ENCODE results near the gene C4orf17.

Gene C4orf17

DNA sequence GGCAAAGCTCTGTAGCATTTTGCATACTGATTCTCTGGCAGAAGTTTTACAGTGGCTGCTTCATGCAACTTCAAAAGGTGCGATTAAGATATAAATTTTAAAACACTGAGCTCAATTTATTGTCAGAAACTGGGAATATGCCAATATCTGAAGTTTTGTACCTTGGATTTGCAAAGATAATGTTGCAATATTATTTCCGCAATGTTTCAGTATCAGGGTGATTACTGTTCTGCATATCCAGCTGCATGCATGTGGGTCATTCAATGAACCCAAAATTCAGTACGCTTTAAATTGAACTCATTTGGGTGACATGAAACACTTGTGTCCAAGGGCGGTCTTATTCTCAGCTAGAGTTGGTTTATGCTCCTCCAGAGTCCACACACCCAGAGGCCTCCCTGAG is 26.9 kb downstream of the C4orf17 start:
- DNase-seq = no peak

DNA sequence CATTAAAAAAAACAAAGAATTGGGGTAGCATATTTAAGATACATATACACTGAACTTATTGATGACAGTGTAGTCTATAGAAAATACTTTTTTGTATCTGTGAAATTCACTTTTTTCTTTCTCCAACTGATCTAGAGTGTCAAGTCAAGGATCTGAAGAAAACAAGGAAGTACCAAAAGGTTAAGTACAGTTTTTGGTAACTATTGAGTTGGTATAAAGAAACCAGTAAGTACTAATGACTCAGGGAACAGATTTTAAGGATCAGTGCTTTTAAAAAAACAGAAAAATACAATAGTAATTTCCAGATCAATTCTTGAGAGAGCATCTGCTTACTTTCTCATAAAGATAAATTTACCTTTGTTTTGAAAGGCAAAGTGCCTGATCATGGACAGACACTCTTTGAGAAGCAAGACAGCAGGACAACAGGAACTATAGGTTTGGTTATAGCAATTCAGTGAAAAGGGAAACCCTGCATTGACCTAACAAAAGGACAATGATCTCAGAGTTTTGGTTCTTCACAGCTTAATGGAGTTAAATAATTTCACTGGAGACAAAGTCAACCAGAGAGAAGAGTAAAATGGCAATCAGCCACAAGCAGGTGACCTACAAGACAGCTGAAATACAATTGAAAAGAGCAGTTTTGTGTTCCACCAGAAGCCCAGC is 29.6 kb downstream of the C4orf17 start:
- no peak for DNase-seq

GRCh38 chr4:99552872-99553271 is 42.1 kb downstream of the C4orf17 start:
- no peak for DNase-seq

- peak; percentile 89 for DNase-seq
Observed at GRCh38 chr4:99563310-99564186, 52.7 kb downstream of the C4orf17 start, which contains the start of gene TRMT10A. Gene TRMT10A (minus strand): TSS chr4:99564039. CDS start chr4:99559338, 4,701 bp downstream.

DNA sequence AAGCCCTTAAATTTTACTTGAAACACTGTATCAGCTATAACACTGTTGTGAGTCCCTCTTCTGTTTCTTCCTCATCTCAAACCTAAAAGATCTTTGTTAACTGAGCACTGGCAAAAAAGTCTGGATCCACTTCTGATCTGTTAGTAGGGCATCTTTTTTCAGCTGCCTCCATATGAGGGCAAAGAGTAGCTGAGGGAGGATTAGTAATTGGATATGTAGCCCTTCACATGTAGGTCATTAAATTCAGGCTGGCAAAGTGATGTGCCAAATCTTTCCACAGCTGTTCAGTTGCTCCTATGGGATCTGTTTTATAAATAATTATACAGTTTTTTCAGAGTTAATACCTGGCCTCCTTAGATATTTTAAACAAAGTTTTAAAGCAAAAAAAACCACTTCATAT is 54.1 kb downstream of the C4orf17 start:
- DNase-seq = no peak

DNA sequence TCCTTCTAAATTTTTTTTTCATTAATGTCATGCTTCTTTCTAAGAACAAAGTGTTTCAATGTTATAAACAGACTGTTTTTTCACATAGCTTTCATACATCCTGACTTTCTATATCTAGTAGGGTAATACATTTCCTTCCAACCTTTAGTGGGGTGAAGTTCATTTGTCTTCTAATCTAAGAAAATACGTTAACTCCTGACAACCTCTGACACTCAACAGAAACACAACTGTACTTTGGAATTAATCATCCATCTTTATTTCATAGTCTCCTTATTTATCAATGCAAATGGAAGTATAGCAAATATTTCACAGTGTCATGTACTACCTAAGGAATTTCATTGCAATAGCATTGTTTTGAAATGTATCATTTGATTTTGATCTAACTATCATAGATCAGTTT is 61.1 kb downstream of the C4orf17 start:
- no peak for DNase-seq

DNA sequence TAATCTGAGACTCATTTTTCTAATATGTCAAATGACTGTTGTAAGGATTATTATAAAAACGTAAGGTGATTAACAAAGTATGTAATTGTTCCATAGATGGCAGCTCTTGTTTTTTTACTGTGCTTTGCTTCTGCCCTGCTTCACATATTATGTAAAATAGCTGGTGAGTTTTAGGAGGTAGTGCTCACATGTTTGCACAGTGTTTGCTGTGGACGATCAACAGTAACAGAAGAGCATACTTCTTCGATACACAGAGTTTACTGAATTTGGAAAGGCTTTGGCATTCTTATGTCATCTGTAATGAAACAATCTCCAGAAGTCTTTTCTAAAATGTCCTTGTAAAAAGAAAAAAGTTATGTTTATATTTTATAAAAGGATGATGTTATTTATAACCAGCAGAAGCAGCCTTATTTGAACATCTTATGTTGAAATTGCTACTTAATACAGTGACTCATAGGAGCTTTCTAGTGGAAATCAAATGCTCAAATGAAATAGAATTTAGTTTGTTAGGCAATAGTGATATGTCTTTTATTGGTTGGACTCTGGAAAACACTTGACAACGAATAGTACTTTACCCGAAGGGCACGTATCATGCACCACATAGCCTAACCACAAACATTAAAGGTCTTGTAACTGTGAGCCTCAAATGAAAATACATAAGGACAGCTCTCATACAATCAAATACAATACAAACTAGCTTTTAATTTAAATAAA is 61.9 kb downstream of the C4orf17 start:
- DNase-seq = no peak

DNA sequence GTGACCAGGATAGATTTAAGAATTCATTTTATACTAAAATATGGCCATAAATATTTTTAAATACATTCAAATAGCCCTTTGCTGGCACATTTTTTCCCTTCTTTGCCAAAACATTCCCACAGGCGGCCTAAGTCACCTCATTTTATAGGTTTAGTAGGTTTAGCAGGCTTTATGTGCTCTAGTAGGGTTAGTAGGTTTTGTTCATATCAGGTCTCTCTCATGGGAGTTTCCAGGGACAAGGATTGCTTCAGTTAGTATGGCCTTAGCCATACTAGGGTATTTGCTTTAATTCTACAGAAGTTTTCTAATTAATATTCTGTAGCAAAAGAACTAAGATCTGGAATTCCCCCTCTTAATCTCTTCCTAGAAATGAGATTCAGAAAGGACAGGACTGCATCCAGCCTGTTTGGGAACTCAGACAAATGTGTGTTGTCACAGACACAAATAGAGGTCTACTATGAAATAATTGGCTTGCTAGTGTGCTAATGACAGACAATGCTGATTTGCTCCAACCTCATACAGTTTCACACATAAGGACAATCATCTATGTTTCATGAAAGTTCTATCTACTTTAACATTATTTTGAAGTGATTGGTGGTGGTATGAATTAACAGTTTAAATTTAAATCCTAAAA is 63.0 kb downstream of the C4orf17 start:
- no peak for DNase-seq

GRCh38 chr4:99574530-99575324 is 63.9 kb downstream of the C4orf17 start, which contains the start of gene MTTP:
Gene MTTP (plus strand): TSS chr4:99574824. CDS start chr4:99574910, 86 bp downstream.
- DNase-seq = no peak

DNA sequence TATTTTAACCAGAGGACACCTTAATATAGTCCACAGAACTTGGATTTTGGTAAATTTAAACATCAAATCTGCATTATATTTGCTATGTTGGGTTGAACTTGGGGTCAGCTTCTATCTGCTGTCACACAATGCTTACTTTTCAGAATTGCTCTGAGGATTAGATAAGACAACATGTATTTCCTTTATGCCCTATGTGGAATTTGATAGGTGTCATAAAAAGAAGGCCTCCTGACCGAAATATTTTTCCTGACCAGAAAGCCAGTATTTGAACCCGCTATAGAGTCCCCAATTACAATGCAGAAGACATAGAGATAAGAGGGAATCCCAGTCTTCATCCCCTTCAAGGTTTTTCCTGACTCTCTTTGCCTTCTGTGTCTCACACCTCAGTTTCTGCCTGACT is 67.9 kb downstream of the C4orf17 start:
- no peak for DNase-seq

DNA sequence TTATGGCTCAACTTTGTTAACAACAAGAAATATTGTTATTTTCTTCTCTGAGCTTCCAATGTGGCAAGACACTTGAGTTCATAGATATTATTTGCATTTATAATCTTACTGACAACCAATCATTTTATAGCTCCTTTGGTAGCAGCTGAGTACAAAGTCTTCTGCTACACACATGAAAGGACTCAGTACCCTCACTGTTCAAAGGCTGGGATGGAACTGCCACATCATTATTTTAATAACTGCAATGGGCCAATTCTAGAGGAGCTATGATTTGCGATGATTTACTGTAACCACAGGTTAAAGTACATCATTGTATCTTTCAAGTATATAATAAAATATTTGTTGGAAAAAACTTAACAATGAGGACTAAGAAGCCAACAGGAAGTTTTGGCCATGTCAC is 74.7 kb downstream of the C4orf17 start:
- no peak for DNase-seq

GRCh38 chr4:99586322-99586721 is 75.5 kb downstream of the C4orf17 start:
- no peak for DNase-seq

DNA sequence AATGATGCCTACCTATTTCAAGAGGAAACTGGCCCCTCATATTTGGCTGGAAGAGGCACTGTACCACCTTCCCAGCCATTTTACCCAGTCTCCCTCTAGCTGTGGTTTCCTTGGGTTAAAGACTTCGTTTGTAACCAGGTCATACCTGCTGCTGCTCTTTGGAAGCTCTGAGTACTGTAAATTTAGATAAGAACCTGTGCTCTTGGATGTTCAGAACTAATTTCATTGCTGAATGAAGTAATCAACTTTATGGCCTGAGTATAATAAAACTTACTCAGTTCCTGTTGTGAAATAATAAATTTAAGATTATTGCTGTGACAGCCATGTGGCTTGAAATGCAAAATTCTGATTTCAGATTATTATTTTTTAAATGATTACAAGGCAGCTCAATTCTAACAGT is 76.0 kb downstream of the C4orf17 start:
- no peak for DNase-seq

GRCh38 chr4:99587309-99587708 is 76.5 kb downstream of the C4orf17 start:
- no peak for DNase-seq

DNA sequence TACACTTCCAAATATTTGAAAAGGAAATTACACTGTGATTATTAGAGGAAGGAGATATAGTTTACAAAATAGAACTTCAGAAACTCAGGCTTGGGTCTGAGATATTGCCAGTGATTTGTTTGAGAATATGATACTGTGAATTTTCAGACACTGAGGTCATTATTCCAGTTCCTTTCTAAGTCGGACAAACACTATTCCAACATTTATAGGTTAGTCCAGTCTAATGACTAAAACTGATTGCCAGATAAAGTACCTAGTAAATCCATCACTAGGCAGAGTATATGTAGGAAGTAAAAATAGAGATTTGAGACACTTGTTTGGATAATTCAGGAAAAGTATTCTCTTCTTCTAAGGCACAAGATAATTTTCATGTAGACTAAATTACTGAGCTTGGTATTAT is 77.0 kb downstream of the C4orf17 start:
- DNase-seq = no peak

DNA sequence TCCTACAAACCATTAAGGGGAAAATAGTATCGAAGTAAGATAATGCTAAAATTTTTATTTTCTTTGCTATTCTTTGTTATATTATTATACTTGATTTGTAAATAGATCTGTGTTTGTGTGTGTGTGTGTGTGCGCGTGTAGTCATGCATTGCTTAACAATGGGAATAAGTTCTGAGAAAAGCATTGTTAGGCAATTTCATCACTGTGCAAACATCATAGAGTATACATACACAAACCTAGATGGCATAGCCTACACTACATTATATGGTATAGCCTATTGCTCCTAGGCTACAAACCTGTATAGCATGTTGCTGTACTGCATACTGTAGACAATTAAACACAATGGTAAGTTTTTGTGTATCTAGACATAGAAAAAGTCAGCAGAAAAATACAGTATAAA is 80.9 kb downstream of the C4orf17 start:
- DNase-seq = no peak

Data from T-helper 9 cell (primary cell).